Lower lobe of right lung (tissue), 2 donors: ENCODE data around the gene FILIP1L. TPM values are rescaled to one million over a fixed set of nuclear protein-coding genes. Genes with fewer than 3 reads are reported as not detected.

Experiments used
- ATAC-seq, 2 donors: fragments of 200-7000 bp; cut with Tn5 transposase; one replicate each; pipeline ENCODE4 v1.9.1; 2020 to 2022; ENCODE audit warnings: mild to moderate bottlenecking in 2 of 2, moderate library complexity in 2 of 2
- DNase-seq: peaks from one replicate; pipeline ENCODE4 v3.0.0-alpha.2; 2020
- H3K27ac ChIP-seq: fragments of 200-600 bp; one replicate; pipeline ENCODE4 v1.8.0; 2022
- H3K27me3 ChIP-seq: fragments of 200-600 bp; one replicate; pipeline ENCODE4 v1.8.0; 2022; ENCODE audit warnings: low read depth
- H3K36me3 ChIP-seq: fragments of 200-600 bp; one replicate; pipeline ENCODE4 v1.8.0; 2022; ENCODE audit warnings: mild to moderate bottlenecking
- H3K4me1 ChIP-seq: fragments of 200-600 bp; one replicate; pipeline ENCODE4 v1.8.0; 2022
- H3K4me3 ChIP-seq: fragments of 200-600 bp; one replicate; pipeline ENCODE4 v1.8.0; 2022; ENCODE audit warnings: mild to moderate bottlenecking
- H3K9me3 ChIP-seq: fragments of 200-600 bp; one replicate; pipeline ENCODE4 v1.8.0; 2022
- intact Hi-C: fragments of 100-400 bp; cut with DNase I; formaldehyde crosslinking; loops from one replicate; pipeline ENCODE4 v1.11.0; 2022
- total RNA-seq: library from RNA; stranded (reverse); fragmentation: NEBNext Ultra II Directional; extraction: Animal tissue kit (Norgen Biotek cat#: 25700); gene quantifications from one replicate; pipeline ENCODE4 v1.2.1, GENCODE V29; 2021
- TF ChIP-seq, protein P1 (sequence below): fragments of 200-600 bp; IDR thresholded peaks from one replicate; pipeline ENCODE4 v1.8.0; 2022; ENCODE audit warnings: antibody characterized with exemption, mild to moderate bottlenecking
- donor health status: DM: no; HTN: yes; CAD: no; lungs with severe emphysema.

FILIP1L gene
- total RNA-seq, 1 donor from 2014 or later = 25.0 TPM

DNA sequence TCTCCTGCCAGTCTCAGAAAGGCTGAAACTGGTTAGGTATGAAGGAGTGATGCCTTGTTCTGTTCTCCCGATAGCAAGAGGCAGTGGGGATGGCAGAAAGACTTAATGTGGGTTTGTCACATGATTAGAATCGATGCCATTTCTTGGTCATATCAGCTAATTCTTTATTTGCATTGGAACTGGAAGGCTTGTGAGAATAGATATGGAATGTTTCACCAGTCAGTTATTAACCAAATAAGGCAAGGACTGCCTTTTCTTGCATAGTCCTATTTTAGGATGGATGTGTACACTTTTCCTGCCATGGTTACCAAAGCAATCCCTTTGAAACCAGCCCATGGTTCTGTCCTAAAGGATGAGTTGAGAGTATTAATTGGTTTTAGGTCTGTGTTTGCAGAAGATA is 33.7 kb downstream of the FILIP1L start:
- TF ChIP-seq, protein P1, sequence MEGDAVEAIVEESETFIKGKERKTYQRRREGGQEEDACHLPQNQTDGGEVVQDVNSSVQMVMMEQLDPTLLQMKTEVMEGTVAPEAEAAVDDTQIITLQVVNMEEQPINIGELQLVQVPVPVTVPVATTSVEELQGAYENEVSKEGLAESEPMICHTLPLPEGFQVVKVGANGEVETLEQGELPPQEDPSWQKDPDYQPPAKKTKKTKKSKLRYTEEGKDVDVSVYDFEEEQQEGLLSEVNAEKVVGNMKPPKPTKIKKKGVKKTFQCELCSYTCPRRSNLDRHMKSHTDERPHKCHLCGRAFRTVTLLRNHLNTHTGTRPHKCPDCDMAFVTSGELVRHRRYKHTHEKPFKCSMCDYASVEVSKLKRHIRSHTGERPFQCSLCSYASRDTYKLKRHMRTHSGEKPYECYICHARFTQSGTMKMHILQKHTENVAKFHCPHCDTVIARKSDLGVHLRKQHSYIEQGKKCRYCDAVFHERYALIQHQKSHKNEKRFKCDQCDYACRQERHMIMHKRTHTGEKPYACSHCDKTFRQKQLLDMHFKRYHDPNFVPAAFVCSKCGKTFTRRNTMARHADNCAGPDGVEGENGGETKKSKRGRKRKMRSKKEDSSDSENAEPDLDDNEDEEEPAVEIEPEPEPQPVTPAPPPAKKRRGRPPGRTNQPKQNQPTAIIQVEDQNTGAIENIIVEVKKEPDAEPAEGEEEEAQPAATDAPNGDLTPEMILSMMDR = no peak
- ATAC-seq (no peak), DNase-seq (no peak)
- no peaks in the 10 kb centered on the region for H3K36me3 ChIP-seq
- no peak overlapping the region for H3K27ac ChIP-seq
- peaks cover 13% of the 10 kb centered on the region for H3K4me1 ChIP-seq
- no peak overlapping the region for H3K4me3 ChIP-seq
- intact Hi-C loops = no loop called here
- H3K27me3 ChIP-seq = no peaks in the 10 kb centered on the region
- no peaks in the 10 kb centered on the region for H3K9me3 ChIP-seq

DNA sequence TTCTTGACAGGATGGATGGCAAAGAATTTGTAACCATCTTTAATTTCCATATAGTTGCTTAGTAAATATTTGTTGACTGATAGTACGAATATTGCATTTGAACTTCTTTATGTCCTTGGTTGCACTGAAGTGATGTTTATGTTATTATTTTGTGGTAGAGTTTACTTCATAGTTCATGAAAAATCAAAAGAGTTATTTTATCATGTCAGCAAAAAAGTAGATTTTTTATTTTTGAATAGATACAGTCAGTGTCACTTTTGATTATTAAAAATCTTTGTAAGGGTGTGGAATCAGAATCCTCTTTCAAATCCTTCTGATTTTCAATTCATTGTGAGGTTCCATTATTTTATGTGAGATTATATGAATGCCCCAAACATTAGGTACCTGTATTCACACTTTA is 35.0 kb downstream of the FILIP1L start:
- Histone ChIP-seq H3K27ac (no peak overlapping the region), H3K9me3 (no peaks in the 10 kb centered on the region), H3K27me3 (no peaks in the 10 kb centered on the region), H3K4me3 (no peak overlapping the region), H3K36me3 (no peaks in the 10 kb centered on the region), H3K4me1 (peaks cover 16% of the 10 kb centered on the region)
- TF ChIP-seq, protein P1 = no peak
- intact Hi-C loops = no loop called here
- ATAC-seq (no peak), DNase-seq (no peak)

DNA sequence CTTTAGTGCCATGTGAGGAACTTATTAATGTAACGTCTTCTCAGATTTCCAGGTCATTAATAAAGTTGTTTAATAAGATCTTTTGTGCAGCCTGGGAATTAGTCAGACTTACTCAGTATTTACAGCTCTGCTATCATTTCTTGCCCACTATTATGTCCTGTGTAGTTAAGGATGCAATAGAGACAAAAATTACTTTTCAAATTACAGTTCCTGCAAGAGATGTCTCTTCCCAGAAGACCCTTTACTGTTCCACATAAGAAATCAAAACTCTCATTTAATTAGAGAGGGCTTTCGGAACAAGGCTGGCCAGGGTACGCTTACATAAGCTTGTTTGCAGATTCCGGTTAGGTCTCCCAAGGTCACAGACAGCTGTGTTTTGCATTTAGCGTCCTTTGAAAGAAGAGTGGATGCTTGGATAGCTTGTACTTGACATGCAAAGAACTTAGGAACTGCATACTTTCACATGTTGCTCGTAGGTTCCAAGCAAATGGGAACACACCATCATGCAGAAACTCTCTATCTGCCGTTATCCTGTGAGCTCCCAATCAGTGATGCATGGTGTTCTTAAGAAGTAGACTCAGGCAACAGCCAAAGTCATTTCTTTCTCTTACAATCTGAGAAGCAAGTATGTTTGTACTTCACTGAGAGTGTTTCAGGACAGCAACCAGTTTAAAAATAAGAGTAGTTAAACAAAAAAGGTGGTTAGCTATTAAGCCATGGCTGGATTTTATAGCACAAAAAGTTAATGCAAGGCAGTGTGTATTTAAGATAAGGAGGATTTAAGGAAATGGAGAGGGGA is 37.4 kb downstream of the FILIP1L start:
- ATAC-seq = no peak
- peak overlapping the region; percentile 32 for H3K27ac ChIP-seq
- no peaks in the 10 kb centered on the region for H3K9me3 ChIP-seq
- H3K36me3 ChIP-seq = no peaks in the 10 kb centered on the region
- intact Hi-C loops = no loop called here
- no peaks in the 10 kb centered on the region for H3K27me3 ChIP-seq
- DNase-seq = no peak
- H3K4me1 ChIP-seq = peaks cover 38% of the 10 kb centered on the region
- TF ChIP-seq, protein P1 = no peak
- no peak overlapping the region for H3K4me3 ChIP-seq

GRCh38 chr3:100075851-100076730 is 38.2 kb downstream of the FILIP1L start:
- no peaks in the 10 kb centered on the region for H3K27me3 ChIP-seq
- DNase-seq (no peak), ATAC-seq (no peak)
- no peaks in the 10 kb centered on the region for H3K9me3 ChIP-seq
- H3K4me3 ChIP-seq = no peak overlapping the region
- intact Hi-C loops = no loop called here
- H3K36me3 ChIP-seq = no peaks in the 10 kb centered on the region
- H3K4me1 ChIP-seq = peaks cover 38% of the 10 kb centered on the region
- TF ChIP-seq, protein P1 = no peak
- H3K27ac ChIP-seq = peak overlapping the region; percentile 27

DNA sequence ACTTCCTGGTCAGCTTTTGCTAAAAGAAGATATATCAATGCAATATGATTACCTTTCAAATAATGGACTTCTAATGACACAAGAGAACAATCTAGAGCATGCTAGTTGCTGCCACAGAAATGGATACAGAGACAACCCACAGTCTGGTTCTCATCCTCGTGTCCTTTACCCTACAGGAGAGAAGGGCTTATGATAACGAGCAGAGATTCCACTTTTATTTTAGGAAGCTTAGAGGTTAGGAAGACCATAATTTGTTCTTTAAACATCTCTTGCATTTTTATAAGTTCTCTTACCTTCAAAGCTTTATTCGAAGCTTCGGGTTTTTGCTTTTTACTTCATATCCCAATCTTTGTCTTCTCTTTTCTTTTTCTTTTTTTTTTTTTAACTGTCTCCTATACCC is 39.1 kb downstream of the FILIP1L start:
- ATAC-seq (no peak), DNase-seq (no peak)
- Histone ChIP-seq H3K27me3 (no peaks in the 10 kb centered on the region), H3K9me3 (no peaks in the 10 kb centered on the region), H3K4me3 (no peak overlapping the region), H3K4me1 (peaks cover 38% of the 10 kb centered on the region), H3K27ac (no peak overlapping the region), H3K36me3 (no peaks in the 10 kb centered on the region)
- TF ChIP-seq, protein P1 = no peak
- intact Hi-C loops = no loop called here
